Loucy (cell line): ENCODE data around the gene PRKCZ.

Experiments
- H2AFZ ChIP-seq: fragments of 200-600 bp; sonication (generic); 2 replicates; pipeline ENCODE4 v1.6.0; 2016; ENCODE audit warnings: antibody characterized with exemption, mild to moderate bottlenecking, low read length, moderate library complexity
- H3F3A ChIP-seq: fragments of 200-600 bp; 2 replicates; pipeline ENCODE4 v1.6.0; 2016; ENCODE audit warnings: antibody characterized with exemption, low read depth, mild to moderate bottlenecking
- H3K27me3 ChIP-seq: fragments of 200-600 bp; sonication (generic); 2 replicates; pipeline ENCODE4 v1.6.1; 2014; ENCODE audit warnings: low read length, mild to moderate bottlenecking; ENCODE audit not compliant: insufficient read depth, poor library complexity, severe bottlenecking
- H3K36me3 ChIP-seq: fragments of 200-600 bp; sonication (generic); 2 replicates; pipeline ENCODE4 v1.6.1; 2016; ENCODE audit warnings: low read length; ENCODE audit not compliant: insufficient read depth
- H3K4me1 ChIP-seq: fragments of 200-600 bp; sonication (generic); 2 replicates; pipeline ENCODE4 v1.5.1; 2014; ENCODE audit warnings: low read length, mild to moderate bottlenecking; ENCODE audit not compliant: insufficient read depth, poor library complexity, severe bottlenecking
- H3K4me2 ChIP-seq: fragments of 200-600 bp; sonication (generic); 2 replicates; pipeline ENCODE4 v1.6.0; 2014; ENCODE audit warnings: antibody characterized with exemption, low read length, low read depth, mild to moderate bottlenecking; ENCODE audit not compliant: poor library complexity, severe bottlenecking
- H3K4me3 ChIP-seq: fragments of 200-600 bp; sonication (generic); 2 replicates; pipeline ENCODE4 v1.5.1; 2014; ENCODE audit warnings: low read length, mild to moderate bottlenecking, mixed read lengths; ENCODE audit not compliant: poor library complexity, severe bottlenecking
- H3K79me2 ChIP-seq: fragments of 200-600 bp; sonication (generic); 2 replicates; pipeline ENCODE4 v1.6.1; 2014; ENCODE audit warnings: low read length; ENCODE audit not compliant: insufficient read depth
- H3K9ac ChIP-seq: fragments of 200-600 bp; sonication (generic); 2 replicates; pipeline ENCODE4 v1.6.0; 2014; ENCODE audit warnings: mild to moderate bottlenecking, low read depth, low read length, moderate library complexity; ENCODE audit not compliant: poor library complexity, severe bottlenecking
- H3K9me2 ChIP-seq: fragments of 200-600 bp; sonication (generic); replicated peaks from 2 replicates; pipeline ENCODE4 v1.6.1; 2016; ENCODE audit warnings: low read depth, low read length, mixed read lengths
- H3K9me3 ChIP-seq: fragments of 200-600 bp; sonication (generic); 2 replicates; pipeline ENCODE4 v1.6.1; 2014; ENCODE audit warnings: mild to moderate bottlenecking, antibody characterized with exemption, low read length, low read depth; ENCODE audit not compliant: insufficient read depth
- H4K20me1 ChIP-seq: fragments of 200-600 bp; sonication (generic); 2 replicates; pipeline ENCODE4 v1.6.0; 2014; ENCODE audit warnings: antibody characterized with exemption, low read length, mild to moderate bottlenecking; ENCODE audit not compliant: insufficient read depth, poor library complexity, severe bottlenecking
- CTCF ChIP-seq: fragments of 200-600 bp; sonication (generic); conservative IDR thresholded peaks from 2 replicates; pipeline ENCODE4 v1.5.1; 2014; ENCODE audit warnings: mild to moderate bottlenecking, antibody characterized with exemption, low read length
- EZH2phosphoT487 ChIP-seq: fragments of 200-600 bp; IDR thresholded peaks from 2 replicates; pipeline ENCODE4 v1.6.1; 2018; ENCODE audit warnings: antibody characterized with exemption, mild to moderate bottlenecking, moderate library complexity, borderline replicate concordance

Gene PRKCZ

GRCh38 chr1:2036287-2036686 lies 13.9 kb upstream of the PRKCZ start:
- H3K27me3 ChIP-seq = no peaks in the 10 kb centered on the region
- H3F3A ChIP-seq = no peaks in the 10 kb centered on the region
- no peaks in the 10 kb centered on the region for H3K79me2 ChIP-seq
- TF ChIP-seq EZH2phosphoT487 (no peak), CTCF (no peak)
- no peaks in the 10 kb centered on the region for H3K9me2 ChIP-seq
- no peaks in the 10 kb centered on the region for H3K36me3 ChIP-seq
- H3K4me3 ChIP-seq = no peak overlapping the region
- no peak overlapping the region for H2AFZ ChIP-seq
- H3K9ac ChIP-seq = no peak overlapping the region
- H3K4me1 ChIP-seq = no peaks in the 10 kb centered on the region
- no peaks in the 10 kb centered on the region for H4K20me1 ChIP-seq
- no peaks in the 10 kb centered on the region for H3K9me3 ChIP-seq
- no peak overlapping the region for H3K4me2 ChIP-seq

GRCh38 chr1:2037314-2037979 lies 12.8 kb upstream of the PRKCZ start:
- H3K9me2 ChIP-seq = no peaks in the 10 kb centered on the region
- no peaks in the 10 kb centered on the region for H3K27me3 ChIP-seq
- H3K36me3 ChIP-seq = no peaks in the 10 kb centered on the region
- TF ChIP-seq EZH2phosphoT487 = no peak
- no peak for TF ChIP-seq CTCF
- H3K9me3 ChIP-seq = no peaks in the 10 kb centered on the region
- no peaks in the 10 kb centered on the region for H3F3A ChIP-seq
- no peak overlapping the region for H2AFZ ChIP-seq
- no peak overlapping the region for H3K4me3 ChIP-seq
- H4K20me1 ChIP-seq = no peaks in the 10 kb centered on the region
- H3K4me2 ChIP-seq = no peak overlapping the region
- no peaks in the 10 kb centered on the region for H3K79me2 ChIP-seq
- no peaks in the 10 kb centered on the region for H3K4me1 ChIP-seq
- H3K9ac ChIP-seq = no peak overlapping the region

GRCh38 chr1:2038229-2038628 lies 12.0 kb upstream of the PRKCZ start:
- Histone ChIP-seq H3K79me2 (no peaks in the 10 kb centered on the region), H2AFZ (no peak overlapping the region), H3K4me3 (no peak overlapping the region), H4K20me1 (no peaks in the 10 kb centered on the region), H3K4me2 (no peak overlapping the region), H3K4me1 (no peaks in the 10 kb centered on the region), H3K9me3 (no peaks in the 10 kb centered on the region), H3K9me2 (no peaks in the 10 kb centered on the region), H3K27me3 (no peaks in the 10 kb centered on the region), H3K9ac (no peak overlapping the region), H3F3A (no peaks in the 10 kb centered on the region), H3K36me3 (no peaks in the 10 kb centered on the region)
- TF ChIP-seq CTCF (no peak), EZH2phosphoT487 (no peak)
